ENCODE data around the gene CCL21. TPM values are rescaled to one million over a fixed set of nuclear protein-coding genes. Genes with fewer than 3 reads are reported as not detected.
A peak's percentile ranks its signal among the peaks of the same experiment; 100 is the strongest.
"Not testable (repeated sequence)": the region's sequence is repeated elsewhere in the genome, so short reads cannot be mapped to it uniquely, and the experiment has no call there.

CCL21 gene
- not detected for total RNA-seq

GRCh38 chr9:34710023-34710422 is at the start of gene CCL21:
Gene CCL21 (minus strand): TSS chr9:34710136. CDS start chr9:34710066, 70 bp downstream.
- H3K4me1 Mint-ChIP-seq (ENCODE audit: low read depth), result no peaks in the 10 kb centered on the region
- ATAC-seq, result no peak
- no peak within 1 kb of the TSS for H3K4me3 Mint-ChIP-seq
- no peak for DNase-seq
- H3K27me3 Mint-ChIP-seq (ENCODE audit: low read depth), result peaks cover 14% of the 10 kb centered on the region
- no peaks in the 10 kb centered on the region for H3K36me3 Mint-ChIP-seq (ENCODE audit: insufficient read depth)
- H3K9me3 Mint-ChIP-seq, result no peaks in the 10 kb centered on the region

GRCh38 chr9:34759432-34760134 is 49.6 kb upstream of the CCL21 start:
- no peaks in the 10 kb centered on the region for H3K9me3 Mint-ChIP-seq
- H3K4me3 Mint-ChIP-seq, result no peak overlapping the region
- H3K4me1 Mint-ChIP-seq (ENCODE audit: low read depth), result peaks cover 1% of the 10 kb centered on the region
- DNase-seq (no peak), ATAC-seq (no peak)
- no peaks in the 10 kb centered on the region for H3K36me3 Mint-ChIP-seq (ENCODE audit: insufficient read depth)
- H3K27me3 Mint-ChIP-seq (ENCODE audit: low read depth), result peaks cover 44% of the 10 kb centered on the region

GRCh38 chr9:34750320-34750719 is 40.4 kb upstream of the CCL21 start:
- H3K27me3 Mint-ChIP-seq (ENCODE audit: low read depth), result peaks cover 34% of the 10 kb centered on the region
- DNase-seq, result not testable (repeated sequence)

GRCh38 chr9:34746526-34746925 is 36.6 kb upstream of the CCL21 start:
- ATAC-seq, result no peak
- no peaks in the 10 kb centered on the region for H3K9me3 Mint-ChIP-seq
- H3K36me3 Mint-ChIP-seq (ENCODE audit: insufficient read depth), result no peaks in the 10 kb centered on the region
- DNase-seq, result no peak
- no peak overlapping the region for H3K4me3 Mint-ChIP-seq
- no peaks in the 10 kb centered on the region for H3K4me1 Mint-ChIP-seq (ENCODE audit: low read depth)
- peaks cover 38% of the 10 kb centered on the region for H3K27me3 Mint-ChIP-seq (ENCODE audit: low read depth)

More at GRCh38 chr9:34750320-34750719, 40.4 kb upstream of the CCL21 start:
- not testable (repeated sequence) for H3K9me3 Mint-ChIP-seq; H3K4me3 Mint-ChIP-seq; ATAC-seq; H3K36me3 Mint-ChIP-seq (ENCODE audit: insufficient read depth)
- H3K4me1 Mint-ChIP-seq (ENCODE audit: low read depth), result peaks cover 10% of the 10 kb centered on the region

GRCh38 chr9:34744295-34745221 is 34.6 kb upstream of the CCL21 start:
- Mint-ChIP-seq H3K4me3 (no peak overlapping the region), H3K36me3 (ENCODE audit: insufficient read depth) (no peaks in the 10 kb centered on the region), H3K27me3 (ENCODE audit: low read depth) (peaks cover 28% of the 10 kb centered on the region), H3K4me1 (ENCODE audit: low read depth) (no peaks in the 10 kb centered on the region), H3K9me3 (no peaks in the 10 kb centered on the region)
- DNase-seq (no peak), ATAC-seq (peak in 1 of 2 donors; percentile 43)

GRCh38 chr9:34742710-34743109 is 32.8 kb upstream of the CCL21 start:
- no peaks in the 10 kb centered on the region for H3K9me3 Mint-ChIP-seq
- ATAC-seq (no peak), DNase-seq (no peak)
- no peak overlapping the region for H3K4me3 Mint-ChIP-seq
- no peaks in the 10 kb centered on the region for H3K4me1 Mint-ChIP-seq (ENCODE audit: low read depth)
- no peaks in the 10 kb centered on the region for H3K36me3 Mint-ChIP-seq (ENCODE audit: insufficient read depth)
- H3K27me3 Mint-ChIP-seq (ENCODE audit: low read depth), result peaks cover 20% of the 10 kb centered on the region

GRCh38 chr9:34741628-34742027 is 31.7 kb upstream of the CCL21 start:
- H3K4me1 Mint-ChIP-seq (ENCODE audit: low read depth), result no peaks in the 10 kb centered on the region
- ATAC-seq, result no peak

GRCh38 chr9:34740176-34740575 is 30.2 kb upstream of the CCL21 start:
- not testable (repeated sequence) for H3K4me1 Mint-ChIP-seq (ENCODE audit: low read depth); DNase-seq; H3K36me3 Mint-ChIP-seq (ENCODE audit: insufficient read depth); H3K4me3 Mint-ChIP-seq; ATAC-seq; H3K9me3 Mint-ChIP-seq
- peaks cover 15% of the 10 kb centered on the region for H3K27me3 Mint-ChIP-seq (ENCODE audit: low read depth)

More at GRCh38 chr9:34741628-34742027, 31.7 kb upstream of the CCL21 start:
- H3K9me3 Mint-ChIP-seq, result no peaks in the 10 kb centered on the region
- no peaks in the 10 kb centered on the region for H3K36me3 Mint-ChIP-seq (ENCODE audit: insufficient read depth)
- DNase-seq, result no peak
- H3K4me3 Mint-ChIP-seq, result no peak overlapping the region
- H3K27me3 Mint-ChIP-seq (ENCODE audit: low read depth), result peaks cover 15% of the 10 kb centered on the region

GRCh38 chr9:34737677-34738260 is 27.8 kb upstream of the CCL21 start:
- ATAC-seq, result no peak
- no peaks in the 10 kb centered on the region for H3K9me3 Mint-ChIP-seq
- H3K36me3 Mint-ChIP-seq (ENCODE audit: insufficient read depth), result no peaks in the 10 kb centered on the region
- H3K27me3 Mint-ChIP-seq (ENCODE audit: low read depth), result peaks cover 10% of the 10 kb centered on the region
- no peaks in the 10 kb centered on the region for H3K4me1 Mint-ChIP-seq (ENCODE audit: low read depth)
- DNase-seq, result no peak
- H3K4me3 Mint-ChIP-seq, result no peak overlapping the region

- DNase-seq (no peak), ATAC-seq (no peak)
- H3K27me3 Mint-ChIP-seq (ENCODE audit: low read depth), result peaks cover 5% of the 10 kb centered on the region
- H3K4me3 Mint-ChIP-seq, result no peak overlapping the region
- no peaks in the 10 kb centered on the region for H3K4me1 Mint-ChIP-seq (ENCODE audit: low read depth)
- no peaks in the 10 kb centered on the region for H3K36me3 Mint-ChIP-seq (ENCODE audit: insufficient read depth)
- H3K9me3 Mint-ChIP-seq, result no peaks in the 10 kb centered on the region
These were observed 24.8 kb upstream of the CCL21 start for GRCh38 chr9:34734720-34735119.

- Mint-ChIP-seq H3K4me3 (no peak overlapping the region), H3K4me1 (ENCODE audit: low read depth) (no peaks in the 10 kb centered on the region), H3K27me3 (ENCODE audit: low read depth) (peaks cover 2% of the 10 kb centered on the region), H3K36me3 (ENCODE audit: insufficient read depth) (no peaks in the 10 kb centered on the region), H3K9me3 (no peaks in the 10 kb centered on the region)
- ATAC-seq, result no peak
- DNase-seq, result no peak
These were observed 22.9 kb upstream of the CCL21 start for GRCh38 chr9:34732886-34733285.

- Mint-ChIP-seq H3K4me1 (ENCODE audit: low read depth) (no peaks in the 10 kb centered on the region), H3K27me3 (ENCODE audit: low read depth) (no peaks in the 10 kb centered on the region), H3K4me3 (no peak overlapping the region), H3K36me3 (ENCODE audit: insufficient read depth) (no peaks in the 10 kb centered on the region), H3K9me3 (no peaks in the 10 kb centered on the region)
- no peak for DNase-seq
- no peak for ATAC-seq
These were observed 22.5 kb upstream of the CCL21 start for GRCh38 chr9:34732478-34732877.

- Mint-ChIP-seq H3K27me3 (ENCODE audit: low read depth) (peaks cover 5% of the 10 kb centered on the region), H3K36me3 (ENCODE audit: insufficient read depth) (no peaks in the 10 kb centered on the region), H3K4me3 (no peak overlapping the region), H3K4me1 (ENCODE audit: low read depth) (no peaks in the 10 kb centered on the region), H3K9me3 (no peaks in the 10 kb centered on the region)
- no peak for DNase-seq
- ATAC-seq, result no peak
These were observed 13.2 kb upstream of the CCL21 start for GRCh38 chr9:34723141-34723540.

GRCh38 chr9:34719769-34720025 is 9.8 kb upstream of the CCL21 start:
- not testable (repeated sequence) for H3K36me3 Mint-ChIP-seq (ENCODE audit: insufficient read depth); ATAC-seq; H3K9me3 Mint-ChIP-seq; H3K4me1 Mint-ChIP-seq (ENCODE audit: low read depth); H3K4me3 Mint-ChIP-seq; H3K27me3 Mint-ChIP-seq (ENCODE audit: low read depth); DNase-seq
